ENCODE measurements around the gene SLC23A3. TPM values are rescaled to one million over a fixed set of nuclear protein-coding genes. Genes with fewer than 3 reads are reported as not detected.
A peak's percentile ranks its signal among the peaks of the same experiment; 100 is the strongest.
"Not testable (repeated sequence)": the region's sequence is repeated elsewhere in the genome, so short reads cannot be mapped to it uniquely, and the experiment has no call there.

Gene SLC23A3
- total RNA-seq, 1 donor from 2014 or later = 1.1 TPM

DNA sequence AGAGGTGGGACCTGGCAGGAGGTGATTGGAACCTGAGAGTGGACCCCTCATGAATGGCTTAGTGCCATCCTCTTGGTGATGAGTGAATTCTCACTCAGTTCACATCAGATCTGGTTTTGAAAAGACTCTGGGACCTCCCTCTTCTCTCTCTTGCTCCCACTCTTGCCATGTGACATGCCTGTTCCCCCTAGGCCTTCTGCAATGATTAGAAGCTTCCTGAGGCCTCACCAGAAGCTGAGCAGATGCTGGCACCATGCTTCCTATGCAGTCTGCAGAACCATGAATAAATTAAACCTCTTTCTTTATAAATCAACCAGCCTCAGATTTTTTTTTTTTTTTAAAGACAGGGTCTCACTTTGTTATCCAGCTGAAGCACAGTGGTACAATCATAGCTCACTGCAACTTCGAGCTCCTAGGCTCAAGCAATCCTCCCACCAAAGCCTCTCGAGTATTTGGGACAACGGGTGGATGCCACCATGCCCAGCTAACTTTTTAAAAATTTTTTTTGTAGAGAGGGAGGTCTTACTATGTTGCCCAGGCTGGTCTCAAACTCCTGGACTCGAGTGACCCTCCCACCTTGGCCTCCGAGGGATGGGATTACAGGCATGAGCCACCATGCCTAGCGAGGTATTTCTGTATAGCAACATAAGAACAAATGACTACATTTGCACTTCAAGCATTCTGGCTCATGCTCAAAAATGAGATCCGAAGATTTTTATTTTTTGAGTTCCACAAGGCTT, 34.8 kb upstream of the SLC23A3 start:
- H3K4me1 Mint-ChIP-seq (ENCODE audit: low read depth, unreplicated experiment) = peaks cover 5% of the 10 kb centered on the region
- TF ChIP-seq, protein P1, sequence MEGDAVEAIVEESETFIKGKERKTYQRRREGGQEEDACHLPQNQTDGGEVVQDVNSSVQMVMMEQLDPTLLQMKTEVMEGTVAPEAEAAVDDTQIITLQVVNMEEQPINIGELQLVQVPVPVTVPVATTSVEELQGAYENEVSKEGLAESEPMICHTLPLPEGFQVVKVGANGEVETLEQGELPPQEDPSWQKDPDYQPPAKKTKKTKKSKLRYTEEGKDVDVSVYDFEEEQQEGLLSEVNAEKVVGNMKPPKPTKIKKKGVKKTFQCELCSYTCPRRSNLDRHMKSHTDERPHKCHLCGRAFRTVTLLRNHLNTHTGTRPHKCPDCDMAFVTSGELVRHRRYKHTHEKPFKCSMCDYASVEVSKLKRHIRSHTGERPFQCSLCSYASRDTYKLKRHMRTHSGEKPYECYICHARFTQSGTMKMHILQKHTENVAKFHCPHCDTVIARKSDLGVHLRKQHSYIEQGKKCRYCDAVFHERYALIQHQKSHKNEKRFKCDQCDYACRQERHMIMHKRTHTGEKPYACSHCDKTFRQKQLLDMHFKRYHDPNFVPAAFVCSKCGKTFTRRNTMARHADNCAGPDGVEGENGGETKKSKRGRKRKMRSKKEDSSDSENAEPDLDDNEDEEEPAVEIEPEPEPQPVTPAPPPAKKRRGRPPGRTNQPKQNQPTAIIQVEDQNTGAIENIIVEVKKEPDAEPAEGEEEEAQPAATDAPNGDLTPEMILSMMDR (IDR thresholded peaks at IDR 0.05; ENCODE audit: partially characterized antibody, unreplicated experiment) = no peak
- H3K36me3 Mint-ChIP-seq (ENCODE audit: unreplicated experiment) = no peaks in the 10 kb centered on the region
- no peak for DNase-seq
- no peak overlapping the region for H3K27ac Mint-ChIP-seq (ENCODE audit: unreplicated experiment)
- no peak overlapping the region for H3K4me3 Mint-ChIP-seq (ENCODE audit: unreplicated experiment)
- peaks cover 12% of the 10 kb centered on the region for H3K9me3 Mint-ChIP-seq (ENCODE audit: unreplicated experiment)
- H3K27me3 Mint-ChIP-seq (ENCODE audit: unreplicated experiment) = no peaks in the 10 kb centered on the region

DNA sequence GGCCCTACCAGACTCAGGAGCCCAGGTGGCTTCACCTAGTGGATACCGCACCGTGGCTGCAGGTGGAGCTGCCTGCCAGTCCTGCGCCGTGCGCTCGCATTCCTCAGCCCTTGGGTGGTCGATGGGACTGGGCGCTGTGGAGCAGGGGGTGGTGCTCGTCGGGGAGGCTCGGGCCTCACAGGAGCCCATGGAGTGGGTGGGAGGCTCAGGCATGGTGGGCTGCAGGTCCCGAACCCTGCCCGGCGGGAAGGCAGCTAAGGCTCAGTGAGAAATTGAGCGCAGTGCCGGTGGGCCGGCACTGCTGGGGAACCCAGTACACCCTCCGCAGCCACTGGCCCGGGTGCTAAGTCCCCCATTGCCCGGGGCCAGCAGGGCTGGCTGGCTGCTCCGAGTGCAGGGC, 31.5 kb upstream of the SLC23A3 start:
- H3K27me3 Mint-ChIP-seq (ENCODE audit: unreplicated experiment); H3K4me3 Mint-ChIP-seq (ENCODE audit: unreplicated experiment); H3K27ac Mint-ChIP-seq (ENCODE audit: unreplicated experiment); H3K36me3 Mint-ChIP-seq (ENCODE audit: unreplicated experiment); DNase-seq; H3K4me1 Mint-ChIP-seq (ENCODE audit: low read depth, unreplicated experiment): not testable (repeated sequence)
- peaks cover 10% of the 10 kb centered on the region for H3K9me3 Mint-ChIP-seq (ENCODE audit: unreplicated experiment)

DNA sequence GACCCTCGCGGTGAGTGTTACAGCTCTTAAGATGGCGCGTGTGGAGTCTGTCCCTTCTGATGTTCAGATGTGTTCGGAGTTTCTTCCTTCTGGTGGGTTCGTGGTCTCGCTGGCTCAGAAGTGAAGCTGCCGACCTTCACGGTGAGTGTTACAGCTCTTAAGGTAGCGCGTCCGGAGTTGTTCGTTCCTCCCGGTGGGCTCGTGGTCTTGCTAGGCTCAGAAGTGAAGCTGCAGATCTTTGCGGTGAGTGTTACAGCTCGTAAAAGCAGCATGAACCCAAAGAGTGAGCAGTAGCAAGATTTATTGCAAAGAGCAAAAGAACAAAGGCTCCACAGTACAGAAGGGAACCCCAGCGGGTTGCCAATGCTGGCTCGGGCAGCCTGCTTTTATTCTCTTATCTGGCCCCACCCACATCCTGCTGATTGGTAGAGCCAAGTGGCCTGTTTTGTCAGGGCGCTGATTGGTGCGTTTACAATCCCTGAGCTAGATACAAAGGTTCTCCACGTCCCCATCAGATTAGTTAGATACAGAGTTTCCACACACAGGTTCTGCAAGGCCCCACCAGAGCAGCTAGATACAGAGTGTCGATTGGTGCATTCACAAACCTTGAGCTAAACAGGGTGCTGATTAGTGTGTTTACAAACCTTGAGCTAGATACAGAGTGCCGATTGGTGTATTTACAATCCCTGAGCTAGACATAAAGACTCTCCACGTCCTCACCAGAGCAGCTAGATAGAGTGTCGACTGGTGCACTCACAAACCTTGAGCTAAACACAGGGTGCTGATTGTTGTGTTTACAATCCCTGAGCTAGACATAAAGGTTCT, 30.9 kb upstream of the SLC23A3 start:
- H3K27me3 Mint-ChIP-seq (ENCODE audit: unreplicated experiment); H3K36me3 Mint-ChIP-seq (ENCODE audit: unreplicated experiment); H3K4me1 Mint-ChIP-seq (ENCODE audit: low read depth, unreplicated experiment); DNase-seq; H3K4me3 Mint-ChIP-seq (ENCODE audit: unreplicated experiment); H3K9me3 Mint-ChIP-seq (ENCODE audit: unreplicated experiment); H3K27ac Mint-ChIP-seq (ENCODE audit: unreplicated experiment): not testable (repeated sequence)

DNA sequence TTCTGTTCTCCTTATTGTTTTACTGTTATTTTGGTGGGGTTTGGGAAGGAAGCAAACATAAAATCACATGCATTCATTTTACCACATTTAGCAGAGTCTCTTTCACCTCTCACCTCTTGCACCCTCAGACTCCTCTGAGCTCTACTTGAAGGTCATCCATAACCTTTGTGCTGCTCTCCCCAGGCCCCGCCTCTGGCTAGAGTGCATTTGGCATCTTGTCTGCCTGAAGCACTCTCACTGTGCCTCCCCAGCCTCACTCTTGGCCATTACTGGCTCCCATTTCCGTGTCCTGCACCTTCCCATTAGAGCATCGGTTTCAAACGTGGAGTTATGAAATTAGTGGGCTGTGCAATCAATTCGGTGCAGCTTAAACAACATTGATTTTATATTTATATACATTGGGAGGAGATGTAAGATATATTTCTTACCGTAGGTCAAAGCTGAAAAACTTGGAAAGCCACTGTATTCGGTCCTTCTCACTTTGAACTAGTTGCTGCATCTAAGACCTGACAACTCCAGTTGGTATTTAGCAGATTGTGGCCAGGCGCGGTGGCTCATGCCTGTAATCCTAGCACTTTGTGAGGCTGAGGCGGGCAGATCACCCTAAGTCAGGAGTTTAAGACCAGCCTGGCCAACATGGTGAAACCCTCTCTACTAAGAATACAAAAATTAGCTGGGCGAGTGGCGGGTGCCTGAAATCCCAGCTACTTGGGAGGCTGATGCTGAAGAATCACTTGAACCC, 29.8 kb upstream of the SLC23A3 start:
- Mint-ChIP-seq H3K4me1 (ENCODE audit: low read depth, unreplicated experiment) (peaks cover 5% of the 10 kb centered on the region), H3K9me3 (ENCODE audit: unreplicated experiment) (peaks cover 5% of the 10 kb centered on the region), H3K4me3 (ENCODE audit: unreplicated experiment) (peak overlapping the region; percentile 9), H3K27me3 (ENCODE audit: unreplicated experiment) (no peaks in the 10 kb centered on the region), H3K27ac (ENCODE audit: unreplicated experiment) (peak overlapping the region; percentile 1), H3K36me3 (ENCODE audit: unreplicated experiment) (no peaks in the 10 kb centered on the region)
- no peak for DNase-seq
- TF ChIP-seq, protein P1 (IDR thresholded peaks at IDR 0.05; ENCODE audit: partially characterized antibody, unreplicated experiment) = no peak

DNA sequence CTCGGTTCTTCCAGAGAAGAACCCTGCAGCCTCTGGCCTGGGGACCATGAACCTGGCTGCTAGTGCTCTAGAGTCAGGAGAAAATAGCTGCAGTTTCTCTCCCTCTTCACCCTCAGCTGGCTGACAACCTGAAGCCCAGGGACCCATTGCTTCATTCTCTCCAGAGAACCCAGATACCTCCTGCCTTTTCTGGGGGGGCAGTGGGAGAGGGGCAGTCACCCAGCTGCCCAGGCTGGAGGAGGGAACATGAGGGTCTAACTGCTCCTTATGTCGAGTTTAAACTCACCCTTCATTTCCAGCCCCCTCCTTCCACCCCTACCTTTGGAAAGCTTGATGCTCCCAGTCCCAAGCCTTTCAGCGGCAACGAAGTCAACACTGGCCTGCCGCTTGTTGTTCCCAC, 29.1 kb upstream of the SLC23A3 start:
- no peaks in the 10 kb centered on the region for H3K36me3 Mint-ChIP-seq (ENCODE audit: unreplicated experiment)
- TF ChIP-seq, protein P1 (IDR thresholded peaks at IDR 0.05; ENCODE audit: partially characterized antibody, unreplicated experiment) = no peak
- DNase-seq = no peak
- peak overlapping the region; percentile 1 for H3K27ac Mint-ChIP-seq (ENCODE audit: unreplicated experiment)
- H3K4me1 Mint-ChIP-seq (ENCODE audit: low read depth, unreplicated experiment) = peaks cover 5% of the 10 kb centered on the region
- H3K27me3 Mint-ChIP-seq (ENCODE audit: unreplicated experiment) = no peaks in the 10 kb centered on the region
- H3K9me3 Mint-ChIP-seq (ENCODE audit: unreplicated experiment) = peaks cover 5% of the 10 kb centered on the region
- H3K4me3 Mint-ChIP-seq (ENCODE audit: unreplicated experiment) = no peak overlapping the region
